Activated CD8-positive, alpha-beta T cell treated with anti-CD3 and anti-CD28 coated beads, Interleukin-2, amount 10 ng/mL, durations not matched to agents 7 days and 5 days (primary cell): ENCODE data around the gene CHN2. TPM values are rescaled to one million over a fixed set of nuclear protein-coding genes. Genes with fewer than 3 reads are reported as not detected.
"Not testable (repeated sequence)": the region's sequence is repeated elsewhere in the genome, so short reads cannot be mapped to it uniquely, and the experiment has no call there.

Source experiments
- ATAC-seq: fragments of 150-1000 bp; cut with Tn5 transposase; one replicate; pipeline ENCODE4 v1.10.0; 2021; ENCODE audit warnings: moderate library complexity
- CTCF ChIA-PET: fragments of 350-600 bp; sonication (Branson Sonifier 250); formaldehyde crosslinking; loops from one replicate; lab custom pipeline; 2021; ENCODE audit warnings: antibody characterized with exemption; lab: Charles Lee
- POLR2A ChIA-PET: fragments of 350-600 bp; sonication (Branson Sonifier 250); formaldehyde crosslinking; loops from one replicate; lab custom pipeline; 2021; ENCODE audit warnings: antibody characterized with exemption; lab: Charles Lee
- DNase-seq: peaks from one replicate; pipeline ENCODE4 v3.0.0-alpha.2; 2020
- H3K27ac Mint-ChIP-seq: one replicate; pipeline ENCODE4 v1.8.0; 2021; ENCODE audit warnings: mild to moderate bottlenecking, mixed read lengths
- H3K27me3 Mint-ChIP-seq: one replicate; pipeline ENCODE4 v1.8.0; 2021; ENCODE audit warnings: low read depth, mixed read lengths
- H3K36me3 Mint-ChIP-seq: one replicate; pipeline ENCODE4 v1.8.0; 2021; ENCODE audit warnings: low read depth, mixed read lengths
- H3K4me1 Mint-ChIP-seq: one replicate; pipeline ENCODE4 v1.8.0; 2021; ENCODE audit warnings: low read depth, mixed read lengths
- H3K4me3 Mint-ChIP-seq: one replicate; pipeline ENCODE4 v1.8.0; 2021; ENCODE audit warnings: mild to moderate bottlenecking, mixed read lengths
- H3K9me3 Mint-ChIP-seq: one replicate; pipeline ENCODE4 v1.8.0; 2022; ENCODE audit warnings: mixed read lengths; ENCODE audit not compliant: insufficient read depth
- total RNA-seq, 2 experiments: library from RNA; stranded (reverse); gene quantifications; one replicate each; pipeline ENCODE4 v1.2.3, GENCODE V29; 2021

The CHN2 gene
- total RNA-seq, 2 experiments from 2014 or later, result 8.7 to 9.2 TPM

DNA sequence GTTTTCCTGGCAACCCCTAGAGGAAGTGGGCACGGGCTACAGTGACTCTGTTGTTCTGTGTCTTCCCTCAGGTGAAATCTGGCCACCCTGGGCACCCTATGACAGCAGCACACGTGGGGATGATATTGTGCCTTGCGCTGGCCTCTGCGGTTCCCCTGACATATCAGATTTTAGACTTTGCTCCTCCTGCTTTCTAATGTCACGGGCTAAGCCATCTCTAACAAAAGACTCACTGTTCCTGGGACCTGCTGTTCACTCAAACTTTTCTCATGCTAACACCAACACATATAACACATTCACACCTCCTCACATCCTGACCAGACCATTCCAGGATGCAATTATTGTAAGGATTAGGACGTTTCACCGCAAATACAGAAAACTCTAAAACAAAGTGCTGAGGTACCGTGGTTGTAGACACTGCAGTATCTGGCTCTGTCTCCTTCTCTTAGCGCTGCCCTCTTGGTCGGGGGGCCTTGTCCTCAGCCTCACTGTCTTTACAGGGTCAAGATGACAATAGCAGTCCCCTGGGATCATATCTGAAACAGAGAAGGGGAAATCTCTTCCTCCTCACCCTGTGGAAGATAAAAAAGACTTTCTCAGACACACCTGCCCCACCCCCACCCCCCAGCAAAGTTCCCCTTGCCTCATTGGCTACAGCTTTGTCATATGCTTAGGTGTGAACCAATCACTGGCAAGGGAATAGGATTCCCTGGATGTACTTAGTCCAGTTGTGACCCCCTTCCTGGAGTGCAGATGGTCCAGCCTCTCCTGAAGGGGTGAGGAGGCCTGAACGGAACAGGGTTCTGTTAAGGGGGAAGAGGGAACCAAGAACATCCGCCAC, 14.1 kb downstream of the CHN2 start:
- peak; percentile 78 for ATAC-seq
- CTCF ChIA-PET, result no interaction called here

DNA sequence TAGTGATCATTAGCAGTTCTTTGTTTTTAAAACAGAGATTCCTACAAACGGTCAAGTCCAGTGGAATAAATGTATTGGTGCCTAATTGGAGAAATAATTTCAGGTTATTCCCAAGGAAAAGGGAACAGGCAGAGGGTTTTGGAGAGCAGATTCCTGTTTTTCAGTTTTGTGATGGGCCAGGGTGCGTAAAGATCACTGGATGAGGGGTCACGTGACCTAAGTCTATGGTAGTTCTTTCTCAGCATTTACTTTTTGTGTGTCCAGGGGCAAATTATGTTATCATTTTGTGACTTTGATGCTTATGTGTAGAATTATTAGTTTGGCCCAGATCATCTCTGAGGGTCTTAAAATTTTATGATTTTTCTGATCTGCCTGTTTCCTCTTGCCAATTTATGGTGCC, 15.2 kb downstream of the CHN2 start:
- H3K27me3 Mint-ChIP-seq, result peaks cover 3% of the 10 kb centered on the region
- H3K27ac Mint-ChIP-seq, result no peak overlapping the region
- ATAC-seq (no peak), DNase-seq (no peak)
- no peak overlapping the region for H3K4me3 Mint-ChIP-seq
- CTCF ChIA-PET, result no interaction called here
- POLR2A ChIA-PET, result no interaction called here
- no peaks in the 10 kb centered on the region for H3K36me3 Mint-ChIP-seq
- no peaks in the 10 kb centered on the region for H3K9me3 Mint-ChIP-seq
- H3K4me1 Mint-ChIP-seq, result peaks cover 30% of the 10 kb centered on the region

More for the DNA sequence above, 14.1 kb downstream of the CHN2 start:
- no peaks in the 10 kb centered on the region for H3K9me3 Mint-ChIP-seq
- POLR2A ChIA-PET, result no interaction called here
- no peaks in the 10 kb centered on the region for H3K36me3 Mint-ChIP-seq
- DNase-seq, result peak; percentile 48
- peaks cover 3% of the 10 kb centered on the region for H3K27me3 Mint-ChIP-seq
- peak overlapping the region; percentile 3 for H3K4me3 Mint-ChIP-seq
- H3K4me1 Mint-ChIP-seq, result peaks cover 30% of the 10 kb centered on the region
- peak overlapping the region; percentile 53 for H3K27ac Mint-ChIP-seq

DNA sequence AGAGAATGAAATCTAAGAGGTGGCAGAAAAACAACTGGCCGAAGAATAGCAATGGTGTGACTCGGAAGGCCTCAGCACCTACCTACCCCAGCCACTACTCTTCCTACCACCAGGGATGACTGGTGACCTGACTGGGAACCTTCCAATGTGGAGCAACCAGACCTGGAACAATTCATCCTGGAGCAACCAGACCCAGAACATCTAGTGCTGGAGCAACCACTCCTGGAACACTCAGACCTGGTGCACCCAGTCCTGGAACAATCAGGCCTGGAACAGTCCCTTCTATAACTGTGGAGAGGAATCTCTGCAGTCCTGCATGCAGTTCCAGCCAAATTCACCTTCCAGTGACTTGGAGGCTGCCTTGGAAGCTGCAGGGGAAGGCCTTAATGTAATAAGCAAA, 18.2 kb downstream of the CHN2 start:
- not testable (repeated sequence) for H3K4me3 Mint-ChIP-seq, ATAC-seq
- CTCF ChIA-PET, result interaction anchor here (1.0 kb wide), 1 partner anchor 23 kb away, joined by 5 read pairs; no protein-coding TSS in a partner anchor

DNA sequence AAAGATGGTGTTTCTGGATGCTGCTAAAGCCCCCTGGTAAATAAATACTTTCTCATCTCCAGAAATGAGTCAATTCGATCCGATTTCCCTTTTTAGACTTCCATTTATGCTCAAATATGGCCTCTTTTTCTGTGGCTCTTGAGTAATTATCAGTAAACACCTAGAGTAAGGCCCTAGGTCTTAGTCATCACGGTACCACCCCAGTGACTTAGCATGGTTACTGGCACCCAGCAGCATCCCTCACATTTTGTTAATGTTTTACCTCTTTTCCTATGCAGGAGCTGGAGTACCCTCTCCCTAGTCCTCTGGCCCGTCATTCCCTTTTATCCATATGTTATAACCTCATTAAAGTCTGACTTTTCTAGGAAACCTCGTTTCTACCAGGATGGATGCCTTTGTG, 19.5 kb downstream of the CHN2 start:
- Mint-ChIP-seq H3K4me3 (no peak overlapping the region), H3K27ac (no peak overlapping the region), H3K36me3 (no peaks in the 10 kb centered on the region), H3K9me3 (no peaks in the 10 kb centered on the region), H3K27me3 (peaks cover 2% of the 10 kb centered on the region), H3K4me1 (peaks cover 4% of the 10 kb centered on the region)
- POLR2A ChIA-PET, result interaction anchor here (0.6 kb wide), 1 partner anchor 1525 kb away, joined by 3 read pairs; no protein-coding TSS in a partner anchor
- ATAC-seq, result no peak
- CTCF ChIA-PET, result no interaction called here
- no peak for DNase-seq

More for the DNA sequence above, 18.2 kb downstream of the CHN2 start:
- peaks cover 17% of the 10 kb centered on the region for H3K4me1 Mint-ChIP-seq
- DNase-seq, POLR2A ChIA-PET, H3K27me3 Mint-ChIP-seq, H3K36me3 Mint-ChIP-seq, H3K9me3 Mint-ChIP-seq, H3K27ac Mint-ChIP-seq: not testable (repeated sequence)

DNA sequence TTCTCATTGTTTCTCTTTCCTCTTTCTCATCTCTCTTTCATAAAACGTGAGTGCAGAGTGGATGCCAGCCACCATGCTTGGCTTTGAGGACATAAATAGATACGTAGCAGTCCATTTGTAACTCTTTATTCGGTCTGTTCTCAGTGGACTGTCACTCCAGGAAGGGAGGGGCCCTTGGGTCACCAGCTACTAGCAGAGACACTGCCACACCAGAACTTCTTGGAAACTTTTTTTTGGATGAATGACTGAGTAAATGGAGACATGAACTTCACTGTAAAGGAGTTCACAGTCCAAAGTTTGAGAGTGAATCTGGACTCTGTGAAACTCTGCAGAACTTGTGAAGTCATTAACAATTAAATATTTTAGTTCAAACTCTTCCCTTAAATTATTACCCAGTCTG, 20.2 kb downstream of the CHN2 start:
- Mint-ChIP-seq H3K36me3 (no peaks in the 10 kb centered on the region), H3K4me1 (peaks cover 2% of the 10 kb centered on the region), H3K27ac (no peak overlapping the region), H3K4me3 (no peak overlapping the region), H3K27me3 (peaks cover 2% of the 10 kb centered on the region), H3K9me3 (no peaks in the 10 kb centered on the region)
- ChIA-PET CTCF (no interaction called here), POLR2A (interaction anchor here (0.6 kb wide), 1 partner anchor 1525 kb away, joined by 3 read pairs; no protein-coding TSS in a partner anchor)
- DNase-seq, result no peak
- ATAC-seq, result no peak

DNA sequence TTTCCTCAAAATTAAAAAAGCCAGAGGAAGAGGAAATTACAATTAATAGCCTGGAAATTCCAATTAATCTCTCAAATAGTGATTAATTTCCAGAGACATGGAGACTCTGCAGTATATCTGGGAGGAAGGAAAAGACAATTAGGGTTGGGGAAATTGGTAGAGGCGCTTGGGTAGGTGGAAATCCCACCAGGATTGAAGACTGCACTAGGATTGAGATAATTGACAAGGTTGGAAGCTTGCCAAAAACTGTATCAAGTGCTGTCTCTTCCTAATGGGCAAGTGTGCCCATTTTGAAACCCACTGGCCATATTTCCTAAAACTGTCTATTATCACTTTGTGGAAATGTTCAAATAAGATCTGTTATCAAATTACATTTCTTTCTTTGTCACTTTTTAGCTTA, 21.6 kb downstream of the CHN2 start:
- ATAC-seq, result no peak
- H3K4me3 Mint-ChIP-seq, result no peak overlapping the region
- H3K27ac Mint-ChIP-seq, result no peak overlapping the region
- H3K27me3 Mint-ChIP-seq, result peaks cover 2% of the 10 kb centered on the region
- CTCF ChIA-PET, result no interaction called here
- H3K9me3 Mint-ChIP-seq, result no peaks in the 10 kb centered on the region
- POLR2A ChIA-PET, result no interaction called here
- no peaks in the 10 kb centered on the region for H3K4me1 Mint-ChIP-seq
- H3K36me3 Mint-ChIP-seq, result no peaks in the 10 kb centered on the region
- no peak for DNase-seq

DNA sequence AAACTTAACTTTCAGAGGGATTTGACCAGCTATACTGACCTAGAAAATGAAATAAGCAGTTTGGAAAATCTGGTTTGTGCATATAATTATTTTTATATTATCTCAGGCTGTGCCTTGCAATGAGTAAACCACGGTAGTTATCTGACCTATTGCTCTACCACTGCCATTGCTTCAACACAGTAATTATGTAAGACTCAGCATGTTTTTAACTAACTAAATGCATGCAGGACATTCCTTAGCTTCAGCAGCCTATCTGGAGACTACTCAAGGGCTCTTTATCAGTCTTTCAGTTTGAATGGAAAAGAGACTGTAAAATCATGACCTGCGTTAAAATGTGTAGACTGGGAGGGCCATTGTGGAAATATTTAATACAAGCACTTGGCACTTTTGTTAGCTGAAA, 22.5 kb downstream of the CHN2 start:
- peaks cover 2% of the 10 kb centered on the region for H3K27me3 Mint-ChIP-seq
- H3K9me3 Mint-ChIP-seq, result no peaks in the 10 kb centered on the region
- CTCF ChIA-PET, result no interaction called here
- no peak for DNase-seq
- H3K4me3 Mint-ChIP-seq, result no peak overlapping the region
- no peaks in the 10 kb centered on the region for H3K4me1 Mint-ChIP-seq
- no peaks in the 10 kb centered on the region for H3K36me3 Mint-ChIP-seq
- POLR2A ChIA-PET, result no interaction called here
- ATAC-seq, result no peak
- H3K27ac Mint-ChIP-seq, result no peak overlapping the region

DNA sequence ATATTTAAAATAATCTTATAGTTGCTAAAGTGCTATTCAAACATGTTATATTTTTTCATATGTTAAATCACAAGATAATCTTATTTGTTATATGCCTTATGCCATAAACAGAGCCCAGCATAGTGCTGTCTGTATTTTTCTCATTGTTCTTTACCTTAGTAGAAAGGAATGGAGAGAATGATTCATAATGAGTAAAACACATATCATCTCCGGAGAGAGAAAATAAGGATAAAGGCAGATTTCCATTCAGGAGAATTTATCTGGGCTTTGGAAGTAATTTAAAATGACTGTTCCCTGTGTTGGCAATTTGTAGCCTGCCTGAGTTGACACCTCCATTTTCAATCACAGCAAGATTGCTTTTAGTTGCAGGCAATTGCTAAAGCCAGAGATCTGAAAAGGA, 30.2 kb downstream of the CHN2 start:
- Mint-ChIP-seq H3K27ac (no peak overlapping the region), H3K9me3 (no peaks in the 10 kb centered on the region), H3K4me3 (no peak overlapping the region), H3K36me3 (no peaks in the 10 kb centered on the region), H3K27me3 (peaks cover 3% of the 10 kb centered on the region), H3K4me1 (no peaks in the 10 kb centered on the region)
- ATAC-seq (no peak), DNase-seq (no peak)
- ChIA-PET CTCF (no interaction called here), POLR2A (no interaction called here)

DNA sequence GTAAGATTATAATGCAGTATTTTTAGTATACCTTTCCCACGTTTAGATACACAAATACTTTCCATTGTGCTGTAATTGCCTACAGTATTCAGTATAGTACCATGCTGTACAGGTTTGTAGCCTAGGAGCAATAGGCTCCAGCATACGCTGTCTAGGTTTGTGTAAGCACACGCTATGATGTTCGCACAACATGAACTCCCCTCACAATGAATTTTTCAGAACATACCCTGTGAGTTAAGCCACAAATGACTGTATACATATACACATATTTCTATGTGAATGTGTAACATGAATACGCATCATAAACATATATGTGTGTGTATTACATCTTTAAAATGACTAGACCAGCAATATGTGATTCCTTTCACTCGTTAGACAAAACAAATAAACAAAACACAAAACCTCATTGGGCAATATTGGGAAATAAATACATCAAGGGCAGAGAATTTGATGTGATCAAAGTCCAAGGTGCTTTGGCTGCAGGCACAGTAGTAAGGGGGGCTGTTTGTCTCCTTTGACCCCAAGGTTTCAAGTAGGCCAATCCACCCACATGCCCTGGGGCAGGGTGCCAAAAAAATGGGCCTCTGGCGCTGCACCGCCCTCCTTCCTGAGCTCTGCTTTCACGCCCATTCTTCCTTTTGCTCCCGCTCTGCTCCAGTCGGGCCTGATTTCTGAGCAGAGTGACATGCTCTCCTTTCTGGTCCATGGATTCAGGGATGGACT, 33.9 kb downstream of the CHN2 start:
- H3K9me3 Mint-ChIP-seq, result no peaks in the 10 kb centered on the region
- ChIA-PET POLR2A (no interaction called here), CTCF (interaction anchor here (1.1 kb wide), 1 partner anchor 38 kb away, joined by 8 read pairs; no protein-coding TSS in a partner anchor)
- no peak overlapping the region for H3K4me3 Mint-ChIP-seq
- H3K27me3 Mint-ChIP-seq, result peaks cover 3% of the 10 kb centered on the region
- ATAC-seq (no peak), DNase-seq (no peak)
- H3K27ac Mint-ChIP-seq, result no peak overlapping the region
- no peaks in the 10 kb centered on the region for H3K36me3 Mint-ChIP-seq
- peaks cover 8% of the 10 kb centered on the region for H3K4me1 Mint-ChIP-seq

DNA sequence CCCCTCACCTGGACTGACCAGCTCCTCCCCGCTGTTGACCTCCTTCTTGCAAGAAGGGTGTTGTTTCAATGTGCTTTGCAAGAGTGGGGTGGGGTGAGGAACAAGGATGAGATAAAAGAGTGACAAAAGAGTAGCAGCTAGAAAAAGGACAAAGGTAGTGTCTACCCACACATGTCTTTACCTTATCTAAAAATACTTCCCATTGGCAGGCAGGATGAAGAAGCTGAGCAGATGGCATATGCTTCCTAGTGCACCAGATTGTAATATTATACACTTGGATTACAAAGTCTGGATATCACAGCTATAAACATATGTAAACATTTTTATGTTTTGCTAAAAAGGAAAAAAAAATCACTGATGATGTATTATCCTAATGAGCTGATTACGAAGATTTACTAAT, 34.5 kb downstream of the CHN2 start:
- CTCF ChIA-PET, result interaction anchor here (1.1 kb wide), 1 partner anchor 39 kb away, joined by 8 read pairs; no protein-coding TSS in a partner anchor
- ATAC-seq (no peak), DNase-seq (no peak)
- Mint-ChIP-seq H3K27ac (no peak overlapping the region), H3K4me1 (peaks cover 10% of the 10 kb centered on the region), H3K9me3 (no peaks in the 10 kb centered on the region), H3K36me3 (no peaks in the 10 kb centered on the region), H3K4me3 (no peak overlapping the region), H3K27me3 (peaks cover 3% of the 10 kb centered on the region)
- POLR2A ChIA-PET, result no interaction called here

DNA sequence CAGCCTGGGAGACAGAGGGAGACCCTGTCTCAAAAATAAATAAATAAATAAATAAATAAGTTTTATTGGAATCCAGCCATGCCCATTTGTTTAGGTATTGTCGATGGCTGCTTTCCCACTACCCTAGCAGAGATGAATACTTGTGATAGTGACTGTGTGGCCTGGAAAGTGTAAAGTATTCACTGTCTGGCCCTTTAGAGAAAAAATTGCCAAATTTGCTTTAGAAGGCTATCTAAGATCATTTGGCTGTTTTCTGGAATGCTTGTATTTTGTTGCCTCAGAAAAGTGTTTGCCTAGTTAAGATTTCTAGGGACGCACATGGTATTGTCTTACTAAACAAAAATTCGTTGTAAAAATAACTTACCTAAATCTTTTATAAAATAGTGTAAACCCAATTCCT, 35.4 kb downstream of the CHN2 start:
- H3K4me1 Mint-ChIP-seq, result peaks cover 16% of the 10 kb centered on the region
- H3K4me3 Mint-ChIP-seq, result no peak overlapping the region
- H3K27me3 Mint-ChIP-seq, result peaks cover 3% of the 10 kb centered on the region
- H3K27ac Mint-ChIP-seq, result no peak overlapping the region
- H3K36me3 Mint-ChIP-seq, result no peaks in the 10 kb centered on the region
- no peak for DNase-seq
- ATAC-seq, result no peak
- POLR2A ChIA-PET, result no interaction called here
- CTCF ChIA-PET, result interaction anchor here (0.6 to 1.2 kb wide), 3 partner anchors 10 to 1965 kb away, joined by 3 to 8 read pairs (median 4); no protein-coding TSS in a partner anchor
- H3K9me3 Mint-ChIP-seq, result no peaks in the 10 kb centered on the region

DNA sequence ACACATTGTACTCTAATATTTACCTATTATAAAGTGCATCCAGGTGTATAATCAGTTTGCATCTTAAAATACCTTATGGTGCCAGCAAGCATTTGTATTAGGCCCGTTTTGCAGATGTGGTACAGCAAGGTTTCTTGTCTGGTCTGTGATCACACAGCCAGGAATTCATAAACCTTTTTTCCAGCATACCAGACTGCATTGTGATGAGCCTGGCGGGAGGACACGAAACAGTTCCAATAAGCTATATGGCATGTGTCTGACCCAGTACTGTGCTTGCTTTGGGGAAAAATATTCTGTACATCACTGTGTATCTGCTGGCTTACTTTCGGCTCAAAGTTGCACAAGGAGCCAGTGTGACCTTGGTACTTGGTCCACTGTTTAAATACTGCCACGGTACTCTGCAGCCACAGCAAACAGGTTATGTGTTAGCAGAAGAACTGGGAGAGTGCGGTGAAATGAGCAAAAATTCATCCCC, 36.3 kb downstream of the CHN2 start:
- DNase-seq (no peak), ATAC-seq (no peak)
- Mint-ChIP-seq H3K9me3 (no peaks in the 10 kb centered on the region), H3K27me3 (no peaks in the 10 kb centered on the region), H3K36me3 (no peaks in the 10 kb centered on the region), H3K4me3 (no peak overlapping the region), H3K4me1 (peaks cover 16% of the 10 kb centered on the region), H3K27ac (no peak overlapping the region)
- CTCF ChIA-PET, result interaction anchor here (1.2 kb wide), 1 partner anchor 9 kb away, joined by 3 read pairs; no protein-coding TSS in a partner anchor
- POLR2A ChIA-PET, result no interaction called here
